Fibroblast of villous mesenchyme (primary cell): Measurements from ENCODE around the gene MARK3. TPM values are rescaled to one million over a fixed set of nuclear protein-coding genes. Genes with fewer than 3 reads are reported as not detected.

Source experiments
- DNase-seq: peaks from one replicate; pipeline ENCODE4 v3.0.0-alpha.2; 2010; ENCODE audit warnings: low read depth
- H3K4me3 ChIP-seq: 2 replicates; pipeline ENCODE4 v1.5.1; 2011; ENCODE audit warnings: low read depth, mild to moderate bottlenecking, low read length
- CTCF ChIP-seq: IDR thresholded peaks from 2 replicates; pipeline ENCODE4 v1.5.1; 2012; ENCODE audit warnings: low read depth, mild to moderate bottlenecking, low read length; ENCODE audit not compliant: insufficient read depth
- total RNA-seq: library from RNA; depleted of rRNA; stranded (reverse); fragments of >200 nt; gene quantifications from 2 replicates; pipeline ENCODE4 v1.2.3, GENCODE V29; 2012

The MARK3 gene
- total RNA-seq, 1 donor, result 108 TPM

- peak within 1 kb of the TSS; percentile 77 for H3K4me3 ChIP-seq
- TF ChIP-seq CTCF, result no peak
- peak; percentile 97 for DNase-seq
These were observed 143.6 kb downstream of the MARK3 start, which contains the start of gene TRMT61A for GRCh38 chr14:103528587-103529382. Gene TRMT61A, plus strand, starts transcription at chr14:103529196. Its CDS starts 783 bp downstream, at chr14:103529979.

- no peak for TF ChIP-seq CTCF
- DNase-seq, result no peak
- peak overlapping the region; percentile 77 for H3K4me3 ChIP-seq
These were observed 144.5 kb downstream of the MARK3 start for GRCh38 chr14:103529383-103530365.

GRCh38 chr14:103530390-103530789 lies 145.2 kb downstream of the MARK3 start:
- DNase-seq, result peak; percentile 38

GRCh38 chr14:103530831-103531230 lies 145.6 kb downstream of the MARK3 start:
- TF ChIP-seq CTCF, result no peak
- DNase-seq, result no peak
- H3K4me3 ChIP-seq, result no peak overlapping the region

More at GRCh38 chr14:103530390-103530789, 145.2 kb downstream of the MARK3 start:
- no peak for TF ChIP-seq CTCF
- no peak overlapping the region for H3K4me3 ChIP-seq

GRCh38 chr14:103531421-103532215 lies 146.4 kb downstream of the MARK3 start:
- H3K4me3 ChIP-seq, result no peak overlapping the region
- no peak for TF ChIP-seq CTCF
- no peak for DNase-seq
